IPS-15b (cell line): ENCODE measurements around the gene UCK2.

Experiments used
- H3K27me3 ChIP-seq: one replicate; pipeline ENCODE4 v1.6.1; 2013; ENCODE audit warnings: low read length; ENCODE audit not compliant: control insufficient read depth, insufficient read depth
- H3K36me3 ChIP-seq: one replicate; pipeline ENCODE4 v1.6.1; 2013; ENCODE audit warnings: low read length; ENCODE audit not compliant: control insufficient read depth, insufficient read depth
- H3K4me1 ChIP-seq: one replicate; pipeline ENCODE4 v1.6.1; 2013; ENCODE audit warnings: mild to moderate bottlenecking, low read length; ENCODE audit not compliant: control insufficient read depth, insufficient read depth
- H3K4me3 ChIP-seq: one replicate; pipeline ENCODE4 v1.5.1; 2013; ENCODE audit warnings: low read depth, low read length
- H3K9ac ChIP-seq: one replicate; pipeline ENCODE4 v1.6.1; 2013; ENCODE audit warnings: low read depth, mild to moderate bottlenecking, low read length
- H3K9me3 ChIP-seq: one replicate; pipeline ENCODE4 v1.6.1; 2013; ENCODE audit warnings: mild to moderate bottlenecking, low read length; ENCODE audit not compliant: control insufficient read depth, insufficient read depth

UCK2 gene

DNA sequence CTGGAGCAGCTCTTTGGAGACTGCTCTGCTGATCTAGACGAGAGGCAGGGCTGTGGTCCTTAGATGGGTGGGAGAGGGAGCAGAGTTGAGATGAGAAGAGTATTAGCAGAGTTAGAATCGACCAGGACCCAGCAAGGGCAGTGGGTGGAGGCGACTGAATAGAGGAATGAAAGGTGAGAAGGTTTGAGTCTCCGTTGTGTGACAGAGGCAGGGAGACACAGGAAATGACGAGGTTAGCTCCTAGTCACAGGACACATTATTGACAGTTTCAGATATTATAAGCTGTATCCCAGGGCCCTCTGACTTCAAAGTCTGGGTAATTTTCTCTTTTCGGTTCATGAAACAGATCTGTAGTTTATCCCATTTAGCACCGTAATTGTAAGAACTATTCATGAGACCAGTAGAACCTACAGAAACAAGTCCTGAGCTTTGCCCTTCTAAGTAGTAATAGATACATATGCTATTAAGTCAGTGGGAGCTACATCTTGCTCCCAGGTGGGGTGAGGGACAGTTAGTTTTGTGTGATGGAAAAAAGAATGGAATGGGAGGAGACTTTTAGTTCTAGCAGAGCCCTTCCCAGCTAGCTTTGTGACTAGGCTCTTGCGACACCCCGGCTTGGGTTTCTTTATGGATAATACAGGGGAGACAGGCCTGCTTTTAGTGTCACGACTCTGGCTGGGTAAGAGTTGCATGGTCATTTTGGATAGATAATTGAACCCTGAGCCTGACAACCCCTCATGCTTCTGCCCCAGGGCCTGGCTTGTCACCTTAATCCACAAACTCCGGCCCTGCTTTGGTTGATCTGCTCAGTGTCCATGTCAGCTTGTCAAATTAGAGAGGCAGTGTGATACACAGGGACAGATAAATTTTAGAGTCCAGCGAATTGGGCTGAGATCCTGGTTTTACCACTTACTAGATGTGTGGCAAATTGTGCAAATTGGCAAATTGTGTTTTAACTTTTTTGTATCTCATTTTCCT lies 70.2 kb downstream of the UCK2 start:
- Histone ChIP-seq H3K9ac (no peak overlapping the region), H3K27me3 (no peaks in the 10 kb centered on the region), H3K9me3 (no peaks in the 10 kb centered on the region), H3K36me3 (peaks cover 34% of the 10 kb centered on the region), H3K4me3 (no peak overlapping the region), H3K4me1 (no peaks in the 10 kb centered on the region)

GRCh38 chr1:165898837-165899236 lies 71.4 kb downstream of the UCK2 start:
- peaks cover 35% of the 10 kb centered on the region for H3K36me3 ChIP-seq

GRCh38 chr1:165899461-165899941 lies 72.1 kb downstream of the UCK2 start:
- Histone ChIP-seq H3K9ac (no peak overlapping the region), H3K27me3 (no peaks in the 10 kb centered on the region), H3K9me3 (no peaks in the 10 kb centered on the region), H3K36me3 (peaks cover 35% of the 10 kb centered on the region), H3K4me1 (no peaks in the 10 kb centered on the region), H3K4me3 (no peak overlapping the region)

More at GRCh38 chr1:165898837-165899236, 71.4 kb downstream of the UCK2 start:
- Histone ChIP-seq H3K4me1 (no peaks in the 10 kb centered on the region), H3K9me3 (no peaks in the 10 kb centered on the region), H3K27me3 (no peaks in the 10 kb centered on the region), H3K4me3 (no peak overlapping the region), H3K9ac (no peak overlapping the region)

DNA sequence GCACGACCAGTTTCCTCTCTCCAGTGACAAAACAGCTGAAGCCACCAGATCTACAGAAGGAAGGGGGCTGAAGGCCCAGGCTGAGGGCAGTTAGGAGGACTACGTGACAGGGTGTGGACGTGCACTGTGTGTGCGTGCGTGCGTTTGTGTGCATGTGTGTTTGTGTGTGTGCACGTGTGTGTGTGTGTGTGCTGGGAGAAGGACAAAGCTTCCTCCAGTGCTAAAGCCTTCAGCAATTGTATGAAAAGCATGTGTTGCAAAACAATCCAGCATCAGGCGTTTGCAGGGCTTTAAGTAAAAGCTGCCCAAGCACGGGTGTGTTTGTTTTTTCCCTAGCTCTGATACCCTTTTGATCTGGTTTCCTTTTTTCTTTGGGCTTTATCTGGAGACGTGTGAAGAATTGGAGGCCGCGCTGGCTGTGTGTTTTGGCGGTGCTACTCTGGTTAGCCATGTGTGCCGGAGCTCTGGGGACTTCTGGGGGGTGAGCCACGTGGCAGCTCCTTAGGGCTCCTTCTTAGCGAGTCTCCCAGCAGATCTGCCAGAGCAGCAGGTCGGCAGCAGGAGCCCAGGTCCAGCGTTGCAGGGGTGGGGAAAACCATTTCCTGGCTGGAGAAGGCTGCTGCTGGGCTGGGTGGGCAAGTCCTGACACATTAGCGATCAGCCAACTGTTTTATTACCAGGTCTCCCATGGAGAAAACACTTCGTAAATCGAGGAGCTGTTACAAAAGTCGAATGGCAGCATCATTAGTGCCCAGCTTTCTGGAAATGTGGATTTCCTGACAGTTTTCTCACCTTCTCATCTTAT lies 73.4 kb downstream of the UCK2 start:
- H3K36me3 ChIP-seq = peaks cover 26% of the 10 kb centered on the region
- H3K4me1 ChIP-seq = no peaks in the 10 kb centered on the region

DNA sequence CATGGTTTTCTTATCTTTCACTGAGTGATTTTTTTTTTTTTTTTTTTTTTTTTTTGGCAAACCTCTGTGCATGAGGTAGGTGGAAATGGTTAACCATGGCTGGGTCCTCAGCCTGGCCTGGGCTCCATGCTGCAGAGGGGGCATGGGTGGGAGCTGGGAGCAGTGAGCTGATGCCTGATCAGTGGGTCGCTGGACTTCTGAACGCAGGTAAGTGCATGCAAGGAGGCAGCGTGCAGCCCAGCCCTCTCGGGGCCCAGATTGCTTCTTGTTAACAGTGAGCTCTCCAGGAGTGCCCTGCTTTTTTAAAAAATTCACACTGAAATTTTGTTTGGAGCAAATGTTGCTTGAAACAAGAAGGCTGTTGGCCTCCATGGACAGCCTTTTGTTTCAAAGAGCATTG lies 75.2 kb downstream of the UCK2 start:
- Histone ChIP-seq H3K36me3 (peaks cover 32% of the 10 kb centered on the region), H3K9me3 (no peaks in the 10 kb centered on the region), H3K4me3 (no peak overlapping the region), H3K4me1 (no peaks in the 10 kb centered on the region), H3K9ac (no peak overlapping the region), H3K27me3 (no peaks in the 10 kb centered on the region)

More for the DNA sequence above, 73.4 kb downstream of the UCK2 start:
- Histone ChIP-seq H3K9ac (no peak overlapping the region), H3K4me3 (no peak overlapping the region), H3K27me3 (no peaks in the 10 kb centered on the region), H3K9me3 (no peaks in the 10 kb centered on the region)

DNA sequence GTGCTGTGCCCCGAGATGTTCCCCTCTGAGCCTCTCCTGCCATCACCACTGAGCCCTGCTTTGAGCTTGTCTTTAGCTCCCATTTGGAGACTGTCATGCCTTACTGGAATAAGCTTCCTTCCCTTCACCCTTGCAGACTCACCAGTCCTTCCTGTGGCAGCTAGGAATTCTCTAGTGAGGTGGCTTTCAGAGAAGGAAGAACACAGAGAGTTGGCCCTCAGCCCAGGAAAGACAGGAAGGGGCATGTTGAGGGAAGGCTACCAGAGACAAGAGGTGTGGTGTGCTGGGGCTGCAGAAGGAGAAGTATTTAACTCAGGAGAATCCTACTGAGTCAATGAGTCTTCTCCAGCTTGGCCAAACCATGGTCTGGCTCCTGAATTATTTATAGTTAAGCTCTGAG lies 76.3 kb downstream of the UCK2 start:
- Histone ChIP-seq H3K4me1 (no peaks in the 10 kb centered on the region), H3K9me3 (no peaks in the 10 kb centered on the region), H3K4me3 (no peak overlapping the region), H3K9ac (no peak overlapping the region), H3K36me3 (peaks cover 40% of the 10 kb centered on the region), H3K27me3 (no peaks in the 10 kb centered on the region)

- no peak overlapping the region for H3K4me3 ChIP-seq
- no peaks in the 10 kb centered on the region for H3K9me3 ChIP-seq
- H3K9ac ChIP-seq = no peak overlapping the region
- no peaks in the 10 kb centered on the region for H3K27me3 ChIP-seq
- peaks cover 43% of the 10 kb centered on the region for H3K36me3 ChIP-seq
- no peaks in the 10 kb centered on the region for H3K4me1 ChIP-seq
Observed at GRCh38 chr1:165904948-165905347, 77.5 kb downstream of the UCK2 start.

DNA sequence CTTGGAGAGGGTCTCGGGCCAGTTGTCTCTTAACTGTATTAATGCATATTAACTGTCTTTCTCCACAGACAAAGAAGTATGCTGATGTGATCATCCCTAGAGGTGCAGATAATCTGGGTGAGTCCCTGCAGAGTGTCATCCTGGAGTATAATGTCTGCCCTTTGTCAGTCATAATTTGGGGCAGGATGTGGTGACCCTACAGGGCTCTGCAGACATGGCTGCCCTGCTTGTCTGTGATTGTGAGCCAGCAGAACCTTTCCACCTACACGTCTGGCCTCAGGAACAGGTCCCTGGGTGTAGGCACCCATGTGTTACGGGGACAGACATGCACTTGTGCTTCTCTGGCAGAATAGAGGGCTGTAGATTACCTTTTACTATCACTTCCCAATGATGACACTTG lies 78.4 kb downstream of the UCK2 start:
- Histone ChIP-seq H3K4me3 (no peak overlapping the region), H3K4me1 (no peaks in the 10 kb centered on the region), H3K9me3 (no peaks in the 10 kb centered on the region), H3K36me3 (peaks cover 46% of the 10 kb centered on the region), H3K9ac (no peak overlapping the region), H3K27me3 (no peaks in the 10 kb centered on the region)

- Histone ChIP-seq H3K36me3 (peaks cover 46% of the 10 kb centered on the region), H3K9ac (no peak overlapping the region), H3K27me3 (no peaks in the 10 kb centered on the region), H3K4me3 (no peak overlapping the region), H3K9me3 (no peaks in the 10 kb centered on the region), H3K4me1 (no peaks in the 10 kb centered on the region)
Observed at GRCh38 chr1:165907256-165907857, 79.9 kb downstream of the UCK2 start.

DNA sequence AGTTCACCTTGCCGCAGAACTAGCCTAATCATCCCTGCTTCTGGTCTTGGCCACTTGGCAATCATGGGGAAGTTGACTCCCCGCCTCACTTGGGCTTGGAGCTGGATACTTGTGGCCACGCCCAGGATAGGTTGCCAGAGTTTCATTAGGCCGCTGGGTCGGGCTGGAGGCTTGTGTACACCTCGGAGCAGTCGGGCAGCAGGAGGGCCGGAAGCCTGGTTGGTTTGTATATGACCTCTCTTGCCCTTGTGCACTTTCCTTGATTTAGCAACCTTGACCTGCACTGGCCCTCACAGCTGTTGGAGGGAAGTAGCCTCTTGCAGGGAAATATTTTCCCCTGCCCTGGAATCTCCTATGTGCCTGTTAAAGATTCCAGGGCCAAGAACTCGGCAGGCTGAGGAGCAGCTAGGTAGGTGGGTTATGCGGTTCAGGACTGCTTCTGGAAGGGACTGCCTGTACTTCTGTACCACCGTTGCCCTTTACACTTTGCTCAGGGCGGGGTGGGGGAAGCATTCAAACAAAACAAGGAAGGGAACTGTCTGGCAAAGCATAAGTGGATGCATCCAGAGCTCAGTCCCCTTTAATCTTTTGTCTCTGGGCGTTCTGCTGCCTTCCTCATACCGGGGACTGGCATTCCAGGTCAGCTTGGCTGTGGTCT lies 83.5 kb downstream of the UCK2 start:
- Histone ChIP-seq H3K9ac (no peak overlapping the region), H3K9me3 (no peaks in the 10 kb centered on the region), H3K4me1 (no peaks in the 10 kb centered on the region), H3K4me3 (no peak overlapping the region), H3K36me3 (peaks cover 37% of the 10 kb centered on the region), H3K27me3 (no peaks in the 10 kb centered on the region)

DNA sequence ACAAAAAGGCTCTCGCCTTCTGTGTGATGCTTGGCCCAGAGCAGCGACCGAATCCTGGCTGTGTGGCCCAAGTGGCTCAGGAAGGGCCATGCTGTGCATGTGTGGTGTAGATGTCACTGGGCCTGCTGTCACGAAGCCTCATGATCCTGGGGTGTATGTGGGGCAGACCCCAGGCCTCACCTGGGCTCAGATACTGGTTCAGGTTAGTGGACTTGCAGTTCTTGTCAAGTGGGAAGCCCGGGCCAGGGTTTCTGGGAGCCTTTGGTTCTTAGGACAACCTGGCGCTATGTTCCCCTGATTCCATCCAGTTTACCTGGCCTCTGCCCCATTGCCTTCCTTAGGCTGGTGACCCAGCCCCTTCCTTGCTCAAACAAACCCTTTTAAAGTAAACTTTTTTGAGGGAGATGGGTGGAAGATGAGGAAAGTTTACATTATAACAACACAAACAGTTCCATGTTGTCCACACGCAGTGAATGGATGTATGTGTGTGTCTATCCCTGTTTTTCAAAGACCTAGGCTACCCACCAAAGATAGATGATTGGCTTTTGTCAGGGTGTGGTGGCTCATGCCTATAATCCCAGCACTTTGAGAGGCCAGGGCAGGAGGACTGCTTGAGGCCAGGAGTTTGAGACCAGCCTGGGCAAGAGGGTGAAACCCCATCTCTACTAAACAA lies 84.3 kb downstream of the UCK2 start:
- Histone ChIP-seq H3K9ac (no peak overlapping the region), H3K4me1 (no peaks in the 10 kb centered on the region), H3K36me3 (peaks cover 32% of the 10 kb centered on the region), H3K27me3 (no peaks in the 10 kb centered on the region), H3K9me3 (no peaks in the 10 kb centered on the region), H3K4me3 (no peak overlapping the region)
